Osteoblast (primary cell): Measurements from ENCODE around the gene CHRDL2. TPM values are rescaled to one million over a fixed set of nuclear protein-coding genes. Genes with fewer than 3 reads are reported as not detected.

Experiments
- DNase-seq: peaks from one replicate; pipeline ENCODE4 v3.0.0; 2011; ENCODE audit warnings: low spot score, mixed read lengths; ENCODE audit not compliant: insufficient read length; ENCODE audit errors: missing footprints
- H2AFZ ChIP-seq: 2 replicates; pipeline ENCODE4 v1.6.0; 2011; ENCODE audit warnings: mild to moderate bottlenecking, low read length
- H3K27ac ChIP-seq: 2 replicates; pipeline ENCODE4 v1.5.1; 2011; ENCODE audit warnings: mild to moderate bottlenecking, low read depth, low read length, moderate library complexity
- H3K27me3 ChIP-seq: 2 replicates; pipeline ENCODE4 v1.6.0; 2012; ENCODE audit warnings: mild to moderate bottlenecking, control low read depth, inconsistent platforms, low read length, moderate library complexity; ENCODE audit not compliant: insufficient read depth
- H3K36me3 ChIP-seq: 2 replicates; pipeline ENCODE4 v1.5.1; 2011; ENCODE audit warnings: mild to moderate bottlenecking, low read length, control low read depth, moderate library complexity; ENCODE audit not compliant: insufficient read depth
- H3K4me1 ChIP-seq: 2 replicates; pipeline ENCODE4 v1.5.1; 2011; ENCODE audit warnings: mild to moderate bottlenecking, low read length, control low read depth, moderate library complexity; ENCODE audit not compliant: insufficient read depth
- H3K4me2 ChIP-seq: 2 replicates; pipeline ENCODE4 v1.6.0; 2011; ENCODE audit warnings: mild to moderate bottlenecking, low read length; ENCODE audit not compliant: insufficient read depth
- H3K4me3 ChIP-seq: fragments of 200-600 bp; sonication (generic); 3 replicates; pipeline ENCODE4 v1.5.1; 2012; ENCODE audit warnings: mild to moderate bottlenecking, low read length, inconsistent platforms; ENCODE audit not compliant: insufficient read depth
- H3K79me2 ChIP-seq: 2 replicates; pipeline ENCODE4 v1.6.0; 2012; ENCODE audit warnings: mild to moderate bottlenecking, low read length, control low read depth, inconsistent platforms; ENCODE audit not compliant: insufficient read depth
- H3K9me3 ChIP-seq: 2 replicates; pipeline ENCODE4 v1.5.1; 2011; ENCODE audit warnings: low read depth, low read length, control low read depth
- H4K20me1 ChIP-seq: 2 replicates; pipeline ENCODE4 v1.6.0; 2012; ENCODE audit warnings: mild to moderate bottlenecking, low read length, control low read depth; ENCODE audit not compliant: insufficient read depth
- total RNA-seq: library from RNA; depleted of rRNA; stranded (reverse); fragments of >200 nt; gene quantifications from 2 replicates; pipeline ENCODE4 v1.2.3, GENCODE V29; 2012
- TF ChIP-seq, protein P1 (sequence below): IDR thresholded peaks from 2 replicates; pipeline ENCODE4 v1.5.1; 2011; ENCODE audit warnings: mild to moderate bottlenecking, low read depth, low read length, moderate library complexity; ENCODE audit errors: extremely low read depth

Gene CHRDL2
- total RNA-seq, 1 donor = under 0.01 TPM

DNA sequence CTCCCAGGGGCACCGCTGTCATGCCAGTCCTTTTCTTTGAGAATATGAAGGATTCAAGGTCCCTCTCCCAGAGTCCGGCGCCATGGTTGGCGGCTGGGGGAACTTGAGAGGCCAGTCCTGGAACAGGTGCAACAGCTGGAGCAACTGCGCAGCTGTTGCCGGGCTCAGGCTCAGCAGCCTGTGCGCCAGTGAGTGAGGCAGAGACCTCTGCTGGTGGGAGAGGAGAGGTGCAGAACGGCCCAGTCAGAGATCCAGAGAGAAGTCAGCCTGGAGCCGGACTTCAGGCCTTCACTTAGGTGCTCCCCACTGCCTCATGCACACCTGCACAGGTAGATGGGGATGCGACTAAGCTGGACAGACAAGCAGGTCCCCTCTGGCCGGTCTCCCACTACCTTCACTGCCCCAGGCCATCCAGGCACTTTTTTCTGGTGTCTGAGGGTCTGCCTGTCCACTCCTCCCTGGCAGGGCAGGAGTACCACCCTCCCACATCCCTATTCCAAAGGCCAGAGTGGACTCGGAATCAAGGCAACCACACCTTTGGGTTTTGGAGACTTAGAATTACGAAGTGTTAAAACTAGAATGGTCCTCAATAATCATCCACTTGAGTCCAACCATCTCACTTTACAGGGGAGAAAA is 4.6 kb downstream of the CHRDL2 start:
- TF ChIP-seq, protein P1, sequence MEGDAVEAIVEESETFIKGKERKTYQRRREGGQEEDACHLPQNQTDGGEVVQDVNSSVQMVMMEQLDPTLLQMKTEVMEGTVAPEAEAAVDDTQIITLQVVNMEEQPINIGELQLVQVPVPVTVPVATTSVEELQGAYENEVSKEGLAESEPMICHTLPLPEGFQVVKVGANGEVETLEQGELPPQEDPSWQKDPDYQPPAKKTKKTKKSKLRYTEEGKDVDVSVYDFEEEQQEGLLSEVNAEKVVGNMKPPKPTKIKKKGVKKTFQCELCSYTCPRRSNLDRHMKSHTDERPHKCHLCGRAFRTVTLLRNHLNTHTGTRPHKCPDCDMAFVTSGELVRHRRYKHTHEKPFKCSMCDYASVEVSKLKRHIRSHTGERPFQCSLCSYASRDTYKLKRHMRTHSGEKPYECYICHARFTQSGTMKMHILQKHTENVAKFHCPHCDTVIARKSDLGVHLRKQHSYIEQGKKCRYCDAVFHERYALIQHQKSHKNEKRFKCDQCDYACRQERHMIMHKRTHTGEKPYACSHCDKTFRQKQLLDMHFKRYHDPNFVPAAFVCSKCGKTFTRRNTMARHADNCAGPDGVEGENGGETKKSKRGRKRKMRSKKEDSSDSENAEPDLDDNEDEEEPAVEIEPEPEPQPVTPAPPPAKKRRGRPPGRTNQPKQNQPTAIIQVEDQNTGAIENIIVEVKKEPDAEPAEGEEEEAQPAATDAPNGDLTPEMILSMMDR = peak; percentile 94
- Histone ChIP-seq H3K27me3 (peaks cover 53% of the 10 kb centered on the region), H3K4me3 (no peak overlapping the region), H4K20me1 (no peaks in the 10 kb centered on the region), H2AFZ (no peak overlapping the region), H3K27ac (no peak overlapping the region), H3K4me2 (no peak overlapping the region), H3K36me3 (no peaks in the 10 kb centered on the region), H3K4me1 (no peaks in the 10 kb centered on the region), H3K9me3 (no peaks in the 10 kb centered on the region), H3K79me2 (no peaks in the 10 kb centered on the region)
- peak; percentile 98 for DNase-seq

- Histone ChIP-seq H3K9me3 (no peaks in the 10 kb centered on the region), H3K27me3 (peaks cover 45% of the 10 kb centered on the region), H4K20me1 (no peaks in the 10 kb centered on the region), H3K4me2 (no peak overlapping the region), H3K79me2 (no peaks in the 10 kb centered on the region), H3K4me1 (no peaks in the 10 kb centered on the region), H3K36me3 (no peaks in the 10 kb centered on the region), H2AFZ (no peak overlapping the region), H3K4me3 (no peak overlapping the region), H3K27ac (no peak overlapping the region)
- no peak for DNase-seq
- TF ChIP-seq, protein P1 = no peak
Observed at GRCh38 chr11:74725701-74726100, 5.5 kb downstream of the CHRDL2 start.

GRCh38 chr11:74723511-74723910 is 7.7 kb downstream of the CHRDL2 start:
- no peaks in the 10 kb centered on the region for H4K20me1 ChIP-seq
- no peaks in the 10 kb centered on the region for H3K36me3 ChIP-seq
- H3K79me2 ChIP-seq = no peaks in the 10 kb centered on the region
- peaks cover 23% of the 10 kb centered on the region for H3K27me3 ChIP-seq
- no peaks in the 10 kb centered on the region for H3K9me3 ChIP-seq
- no peak overlapping the region for H3K4me2 ChIP-seq
- H3K27ac ChIP-seq = no peak overlapping the region
- no peaks in the 10 kb centered on the region for H3K4me1 ChIP-seq
- TF ChIP-seq, protein P1 = no peak
- H3K4me3 ChIP-seq = no peak overlapping the region
- DNase-seq = no peak
- no peak overlapping the region for H2AFZ ChIP-seq

DNA sequence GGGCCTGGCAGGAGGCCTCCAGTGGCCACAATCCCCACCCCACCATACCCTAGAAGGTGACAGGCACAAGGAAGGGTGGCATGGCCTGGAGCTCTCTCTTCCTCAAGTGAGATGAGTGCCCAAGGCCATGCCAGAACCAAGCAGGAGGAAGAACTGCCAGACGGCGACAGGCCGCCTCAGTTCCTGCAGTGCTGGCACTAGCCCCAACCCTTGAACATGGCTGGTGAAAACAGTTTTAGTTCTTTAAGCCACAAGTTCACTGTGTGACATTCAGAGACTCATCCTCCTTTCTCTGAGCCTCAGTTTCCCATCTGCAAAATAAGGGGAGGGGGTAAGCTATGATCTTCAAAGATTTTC is 9.8 kb downstream of the CHRDL2 start:
- Histone ChIP-seq H3K36me3 (no peaks in the 10 kb centered on the region), H3K9me3 (no peaks in the 10 kb centered on the region), H3K4me1 (no peaks in the 10 kb centered on the region), H3K27me3 (peaks cover 16% of the 10 kb centered on the region), H3K79me2 (no peaks in the 10 kb centered on the region), H2AFZ (no peak overlapping the region), H3K27ac (no peak overlapping the region), H4K20me1 (no peaks in the 10 kb centered on the region), H3K4me3 (no peak overlapping the region), H3K4me2 (no peak overlapping the region)
- DNase-seq = no peak
- TF ChIP-seq, protein P1 = no peak
